AG10803 (cell line): ENCODE results near the gene CRYGD.
"Not testable (repeated sequence)": the region's sequence is repeated elsewhere in the genome, so short reads cannot be mapped to it uniquely, and the experiment has no call there.

Experiments
- DNase-seq: peaks from one replicate; pipeline ENCODE4 v3.0.0; 2010; ENCODE audit warnings: low read depth
- H3K4me3 ChIP-seq: 2 replicates; pipeline ENCODE4 v1.5.1; 2011; ENCODE audit warnings: mild to moderate bottlenecking, low read length, control low read depth
- TF ChIP-seq, protein P1 (sequence below): conservative IDR thresholded peaks from 2 replicates; pipeline ENCODE4 v1.5.1; 2011; ENCODE audit warnings: mild to moderate bottlenecking, low read length, control low read depth, inconsistent platforms

Gene CRYGD

DNA sequence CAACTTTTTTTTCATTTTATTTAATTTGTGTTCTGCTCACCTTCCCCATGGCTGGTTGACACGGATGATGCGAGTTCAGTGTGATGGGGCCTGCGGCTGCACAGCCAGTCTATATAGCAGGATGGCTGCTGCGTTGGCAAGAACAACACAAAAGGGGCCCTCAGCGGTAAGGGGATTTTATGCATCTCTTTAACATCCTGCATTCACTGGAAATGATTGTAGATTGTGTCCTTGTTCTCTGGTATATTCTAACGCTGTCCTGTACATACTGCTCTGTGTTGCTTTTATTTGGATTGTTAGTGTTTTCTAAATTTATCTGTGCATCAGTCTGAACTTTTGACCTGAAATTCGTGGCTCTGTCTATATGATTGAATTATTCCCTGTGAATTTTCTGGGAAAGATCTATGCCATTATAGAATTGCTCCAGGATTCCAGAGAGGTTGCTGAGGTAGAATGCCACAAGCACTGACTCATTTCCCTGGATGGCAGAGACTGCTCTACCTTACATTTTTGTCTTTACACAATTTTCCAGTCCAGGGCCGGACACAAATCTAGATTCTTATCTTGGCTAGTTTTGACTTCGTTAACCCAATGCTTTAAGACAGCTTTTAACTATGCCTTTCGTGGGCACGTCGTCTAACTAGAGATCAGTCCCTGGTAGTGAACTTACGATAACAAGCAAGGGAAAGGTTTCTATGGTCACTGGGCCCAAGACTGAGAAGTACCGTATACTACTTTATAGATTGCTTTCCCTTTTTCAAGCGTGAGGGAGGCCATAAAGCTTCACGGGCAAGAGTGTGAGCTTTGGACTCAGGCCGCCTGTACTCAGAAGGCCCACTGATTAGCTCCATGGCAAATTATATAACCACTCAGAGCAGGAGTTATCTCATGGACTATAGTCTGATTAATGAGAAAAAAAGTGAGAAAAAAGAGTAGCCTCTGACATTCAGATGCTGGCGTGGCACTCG is 5.7 kb upstream of the CRYGD start, which contains the start of gene CRYGC:
CRYGC (minus strand) TSS at position 85 of the 968 bp plus-strand sequence; CDS start at position 49, 36 bp downstream.
- TF ChIP-seq, protein P1, sequence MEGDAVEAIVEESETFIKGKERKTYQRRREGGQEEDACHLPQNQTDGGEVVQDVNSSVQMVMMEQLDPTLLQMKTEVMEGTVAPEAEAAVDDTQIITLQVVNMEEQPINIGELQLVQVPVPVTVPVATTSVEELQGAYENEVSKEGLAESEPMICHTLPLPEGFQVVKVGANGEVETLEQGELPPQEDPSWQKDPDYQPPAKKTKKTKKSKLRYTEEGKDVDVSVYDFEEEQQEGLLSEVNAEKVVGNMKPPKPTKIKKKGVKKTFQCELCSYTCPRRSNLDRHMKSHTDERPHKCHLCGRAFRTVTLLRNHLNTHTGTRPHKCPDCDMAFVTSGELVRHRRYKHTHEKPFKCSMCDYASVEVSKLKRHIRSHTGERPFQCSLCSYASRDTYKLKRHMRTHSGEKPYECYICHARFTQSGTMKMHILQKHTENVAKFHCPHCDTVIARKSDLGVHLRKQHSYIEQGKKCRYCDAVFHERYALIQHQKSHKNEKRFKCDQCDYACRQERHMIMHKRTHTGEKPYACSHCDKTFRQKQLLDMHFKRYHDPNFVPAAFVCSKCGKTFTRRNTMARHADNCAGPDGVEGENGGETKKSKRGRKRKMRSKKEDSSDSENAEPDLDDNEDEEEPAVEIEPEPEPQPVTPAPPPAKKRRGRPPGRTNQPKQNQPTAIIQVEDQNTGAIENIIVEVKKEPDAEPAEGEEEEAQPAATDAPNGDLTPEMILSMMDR: no peak
- DNase-seq: no peak
- H3K4me3 ChIP-seq: no peak within 1 kb of the TSS

DNA sequence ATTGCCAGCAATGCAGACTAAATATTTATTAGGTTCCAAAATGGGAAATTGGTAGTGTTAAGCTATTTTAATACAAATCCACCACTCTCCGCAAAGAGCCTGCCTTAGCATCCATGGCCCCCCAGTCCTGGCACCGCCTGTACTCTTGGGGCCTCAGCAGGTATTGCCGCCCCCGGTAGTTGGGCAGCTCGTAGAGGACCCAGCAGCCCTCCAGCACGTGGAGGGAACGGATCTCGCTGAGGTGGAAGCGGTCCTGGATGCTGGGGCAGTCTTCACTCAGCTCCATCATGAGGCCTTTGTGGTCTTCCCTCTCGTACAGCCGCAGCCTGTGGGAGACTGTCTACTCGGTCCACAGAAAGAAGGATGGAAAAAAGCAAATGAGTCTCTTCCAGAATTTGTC is 3.8 kb upstream of the CRYGD start:
- TF ChIP-seq, protein P1: no peak
- H3K4me3 ChIP-seq: no peak overlapping the region
- DNase-seq: no peak

DNA sequence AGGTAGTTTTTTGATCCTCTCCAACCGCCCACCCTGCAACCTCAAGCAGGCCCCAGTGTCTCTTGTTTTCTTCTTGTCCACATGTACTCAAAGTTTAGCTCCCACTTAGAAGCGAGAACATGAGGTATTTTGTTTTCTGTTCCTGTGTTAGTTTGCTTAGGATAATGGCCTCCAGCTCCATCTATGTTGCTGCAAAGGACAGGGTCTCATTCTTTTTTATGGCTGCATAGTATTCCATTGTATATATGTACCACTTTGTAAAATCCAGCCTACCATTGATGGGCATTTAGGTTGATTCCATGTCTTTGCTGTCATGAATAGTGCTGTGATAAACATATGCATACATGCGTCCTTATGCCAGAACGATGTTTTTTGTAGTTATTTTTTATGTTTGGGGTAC is 2.8 kb upstream of the CRYGD start:
- TF ChIP-seq, protein P1: no peak
- DNase-seq: no peak

DNA sequence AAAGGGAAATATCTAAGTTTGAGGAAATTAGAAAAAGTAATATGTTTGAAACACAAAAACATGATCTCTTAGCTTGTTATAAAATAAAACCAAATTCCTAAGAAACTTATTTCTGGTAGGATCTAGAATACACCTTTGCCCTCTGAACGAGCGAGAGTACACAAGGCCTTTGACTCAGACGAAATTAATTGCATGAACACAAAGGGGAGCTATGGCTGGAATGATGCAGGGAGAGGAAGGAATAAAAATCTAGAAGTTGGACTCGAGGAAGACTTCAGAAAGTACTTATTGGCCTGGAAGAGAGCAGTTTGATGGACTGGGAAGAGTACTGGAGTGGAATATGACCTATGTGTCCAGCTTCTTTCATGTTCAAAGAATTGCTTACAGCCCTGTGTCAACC is 927 bp upstream of the CRYGD start:
- DNase-seq: no peak
- H3K4me3 ChIP-seq: no peak overlapping the region
- TF ChIP-seq, protein P1: no peak

More for the DNA sequence above, 2.8 kb upstream of the CRYGD start:
- H3K4me3 ChIP-seq: no peak overlapping the region

DNA sequence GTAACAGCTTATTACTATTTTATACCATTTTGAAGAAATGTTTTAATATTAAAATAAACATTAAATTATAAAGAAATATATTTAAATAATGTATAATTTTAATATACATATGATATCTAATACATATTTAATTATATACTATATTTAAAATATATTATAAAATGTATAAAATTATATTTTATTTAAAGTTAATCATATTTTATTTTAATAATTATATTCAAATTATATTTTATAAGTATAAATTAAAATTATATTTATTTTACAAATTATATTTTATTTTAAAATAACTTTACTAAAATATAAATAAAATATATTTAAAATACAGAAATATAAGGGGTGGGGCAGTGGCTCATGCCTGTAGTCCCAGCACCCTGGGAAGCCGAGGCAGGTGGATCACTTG is 2.1 kb downstream of the CRYGD start:
- no peak for DNase-seq
- TF ChIP-seq, protein P1: no peak
- H3K4me3 ChIP-seq: no peak overlapping the region

DNA sequence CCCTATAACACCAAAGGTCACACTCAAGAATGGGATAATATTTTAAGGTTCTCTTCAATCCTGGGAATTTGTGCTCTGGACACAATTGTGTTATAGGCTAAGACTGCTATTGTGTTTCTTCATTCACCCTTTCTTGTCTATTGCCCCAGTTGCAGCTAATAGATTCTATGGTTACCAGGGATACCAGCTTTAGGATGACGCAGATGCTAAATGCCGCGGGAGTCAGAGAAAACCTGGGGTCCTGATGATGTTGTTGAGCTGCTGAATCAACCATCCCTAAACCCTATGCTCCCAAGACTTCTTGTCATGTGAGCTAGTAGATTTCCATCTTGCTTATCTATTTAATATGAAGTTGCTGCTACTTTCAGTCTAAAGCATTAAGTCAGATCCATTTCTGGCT is 5.4 kb downstream of the CRYGD start:
- H3K4me3 ChIP-seq: no peak overlapping the region
- no peak for DNase-seq
- TF ChIP-seq, protein P1: no peak

DNA sequence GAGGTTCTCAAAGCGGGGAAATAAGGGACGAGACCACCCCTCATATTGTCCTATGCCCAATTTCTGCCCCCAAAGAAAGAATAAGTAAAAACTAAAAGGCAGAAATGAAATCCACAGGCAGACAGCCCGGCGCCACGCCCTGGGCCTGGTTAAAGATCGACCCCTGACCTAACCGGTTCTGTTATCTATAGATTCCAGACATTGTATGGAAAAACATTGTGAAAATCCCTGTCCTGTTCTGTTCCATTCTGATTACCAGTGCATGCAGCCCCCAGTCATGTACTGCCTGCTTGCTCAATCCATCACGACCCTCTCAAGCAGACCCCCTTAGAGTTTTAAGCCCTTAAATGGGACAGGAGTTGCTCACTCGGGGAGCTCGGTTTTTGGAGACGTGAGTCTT is 6.9 kb downstream of the CRYGD start:
- not testable (repeated sequence) for DNase-seq, H3K4me3 ChIP-seq
